Globus pallidus (tissue), 1 donor: Measurements from ENCODE around the gene AUTS2.
A peak's percentile ranks its signal among the peaks of the same experiment; 100 is the strongest.

Experiments used
- DNase-seq: peaks from one replicate; pipeline ENCODE4 v3.0.0-alpha.2; 2015; ENCODE audit warnings: low spot score

The AUTS2 gene

DNA sequence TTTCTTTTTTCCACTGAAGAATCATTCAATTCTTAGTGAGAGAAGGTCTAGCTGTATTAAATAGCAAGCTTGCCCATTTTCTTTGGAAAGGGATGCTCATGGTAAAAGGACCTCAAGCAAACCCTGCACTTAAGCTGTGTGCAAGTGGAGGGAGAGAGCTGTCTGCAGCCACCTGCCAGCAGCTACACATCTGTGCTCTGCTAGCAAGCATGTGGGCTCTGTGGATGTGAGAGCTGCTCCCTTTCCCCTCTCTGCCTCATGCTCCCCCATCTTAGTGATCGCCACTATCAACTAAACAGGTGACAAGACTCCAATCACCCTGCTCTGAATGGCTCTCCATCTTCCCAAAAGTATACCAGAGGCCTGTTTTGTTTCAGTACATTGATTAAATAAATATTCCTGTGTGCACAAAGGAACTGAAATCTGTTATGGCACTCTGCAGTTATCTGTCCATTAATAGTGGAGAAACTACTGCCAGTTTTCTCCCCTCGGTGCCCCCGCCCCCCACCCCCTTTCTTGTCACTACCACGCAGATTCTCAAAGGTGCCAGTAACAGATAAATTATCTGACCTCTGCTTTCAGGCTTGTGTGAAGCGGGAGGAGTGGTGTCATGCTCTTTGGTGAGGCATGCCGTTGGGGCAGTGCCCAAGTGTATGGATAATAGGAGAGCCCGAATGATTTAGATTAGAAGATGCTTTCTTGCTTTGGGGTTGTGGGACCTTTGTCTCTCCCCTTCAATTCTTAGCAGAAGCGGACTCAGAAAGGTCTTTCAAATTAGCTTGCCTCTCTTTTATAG is 26.4 kb downstream of the AUTS2 start:
- no peak for DNase-seq

GRCh38 chr7:69625238-69625637 is 27.0 kb downstream of the AUTS2 start:
- no peak for DNase-seq

GRCh38 chr7:69625798-69626197 is 27.5 kb downstream of the AUTS2 start:
- DNase-seq, result no peak

DNA sequence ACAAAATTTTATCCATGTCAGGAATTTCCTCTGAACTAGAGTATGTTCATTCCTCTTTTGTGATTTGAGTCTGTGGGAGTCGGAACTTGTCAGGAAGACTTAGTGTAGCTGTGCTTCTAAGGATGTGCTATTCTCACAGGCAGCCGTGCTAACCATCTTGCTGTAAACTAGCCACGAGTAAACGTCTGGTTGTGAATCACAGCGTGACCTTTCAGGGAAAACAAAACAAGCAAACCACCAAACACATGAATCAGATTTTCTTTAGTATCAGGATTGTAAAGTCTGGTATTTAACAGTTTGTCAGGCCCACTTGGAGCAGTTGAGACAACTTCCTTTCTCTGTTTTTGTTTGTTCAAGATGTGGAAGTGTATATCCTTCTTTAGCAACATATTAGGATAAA is 32.0 kb downstream of the AUTS2 start:
- no peak for DNase-seq

DNA sequence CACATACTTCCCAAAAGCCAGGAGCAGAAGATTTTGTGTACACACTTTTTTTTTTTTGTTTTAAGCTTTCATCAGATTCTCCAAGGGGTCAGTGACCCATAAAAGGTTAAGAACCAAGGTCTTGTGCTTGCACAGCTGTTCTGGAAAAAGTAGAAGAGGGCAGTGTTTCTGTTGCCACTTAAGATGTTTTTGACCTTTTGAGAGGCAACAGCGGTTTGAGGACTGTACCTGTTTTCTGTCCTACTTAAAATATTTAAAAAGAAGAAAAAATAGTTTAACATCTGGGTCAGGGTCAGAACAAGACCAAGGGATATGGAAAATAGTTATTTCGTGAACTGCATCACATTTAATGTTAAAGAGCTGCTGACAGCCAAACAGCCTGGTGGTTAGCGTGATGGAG is 32.9 kb downstream of the AUTS2 start:
- DNase-seq, result no peak

GRCh38 chr7:69632280-69632679 is 34.0 kb downstream of the AUTS2 start:
- no peak for DNase-seq

DNA sequence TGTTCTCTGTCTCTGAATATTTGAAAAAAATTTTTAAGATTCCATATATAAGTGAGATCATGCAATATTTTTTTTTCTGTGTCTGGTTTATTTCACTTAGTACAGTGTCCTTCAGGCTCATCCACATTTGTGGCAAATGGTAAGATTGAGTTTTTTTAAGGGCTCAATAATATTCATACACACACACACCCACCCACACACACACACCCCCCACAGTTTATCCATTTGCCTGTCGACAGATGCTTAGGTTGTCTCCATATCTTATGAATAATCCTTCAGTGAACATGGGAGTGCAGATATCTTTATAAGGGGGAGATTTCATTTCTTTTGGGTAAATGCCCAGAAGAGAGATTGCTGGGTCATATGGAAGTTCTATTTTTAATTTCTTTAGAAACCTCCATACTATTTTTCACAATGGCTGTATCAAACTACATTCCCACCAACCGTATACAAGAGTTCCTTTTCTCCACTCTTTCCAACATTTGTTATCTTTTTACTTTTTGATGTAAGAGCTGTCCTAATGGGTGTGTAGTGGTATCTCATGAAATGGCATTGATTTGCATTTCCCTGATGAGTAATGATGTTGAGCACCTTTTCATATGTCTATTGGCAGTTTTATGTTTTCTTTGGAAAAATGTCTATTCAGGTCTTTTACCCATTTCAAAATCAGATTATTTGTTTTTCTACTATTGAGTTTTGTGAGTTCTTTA is 35.0 kb downstream of the AUTS2 start:
- no peak for DNase-seq

DNA sequence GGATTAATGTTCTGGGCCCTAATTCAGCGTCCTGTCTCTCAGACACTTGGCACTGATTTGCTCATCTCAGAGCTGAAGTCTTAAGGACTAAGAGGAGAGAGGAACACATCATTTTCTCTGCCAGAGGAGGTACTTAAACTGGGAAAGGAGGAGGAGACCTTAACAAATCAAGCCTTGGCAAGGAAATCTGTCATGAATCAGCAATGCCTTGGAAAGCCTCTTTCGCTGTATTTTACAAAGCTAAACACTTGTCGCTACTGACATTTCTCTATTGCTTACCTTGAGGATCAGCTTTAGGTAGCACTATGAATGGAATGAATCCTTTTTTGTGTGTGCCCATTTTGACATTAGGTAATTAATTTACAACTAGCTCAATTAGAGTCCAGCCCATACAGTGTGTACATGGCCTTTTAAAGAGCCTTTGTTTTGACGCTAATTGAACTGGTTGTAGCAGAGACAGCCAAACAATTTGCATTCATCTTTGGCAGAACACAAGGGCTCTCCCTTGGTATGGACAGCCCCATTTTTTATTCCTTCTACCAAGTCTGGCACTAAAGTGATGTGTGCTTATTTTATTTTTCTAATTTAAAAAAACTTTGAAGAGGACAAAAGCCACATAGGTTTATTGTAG is 37.4 kb downstream of the AUTS2 start:
- peak; percentile 66 for DNase-seq

DNA sequence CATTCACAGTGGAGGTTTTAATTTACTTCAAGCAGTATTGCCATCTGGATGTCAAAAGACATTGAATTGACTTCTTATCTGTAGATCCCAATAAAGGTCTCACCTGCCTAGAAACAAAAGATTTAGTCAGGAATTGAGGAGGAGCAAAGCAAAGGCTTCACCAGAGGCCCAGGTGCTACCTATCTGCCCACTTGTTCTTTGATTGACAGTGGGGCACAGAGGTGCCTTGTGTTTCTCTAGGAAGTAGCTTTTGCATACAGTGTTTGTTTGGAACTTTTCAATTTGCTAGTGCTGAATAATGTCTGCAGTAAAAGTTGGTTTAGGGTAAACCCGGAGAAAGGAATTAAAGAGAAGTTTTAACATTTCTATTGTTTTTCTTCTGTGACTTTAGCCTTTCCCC is 40.4 kb downstream of the AUTS2 start:
- DNase-seq, result no peak

- no peak for DNase-seq
These were observed 41.9 kb downstream of the AUTS2 start for GRCh38 chr7:69640216-69640615.

DNA sequence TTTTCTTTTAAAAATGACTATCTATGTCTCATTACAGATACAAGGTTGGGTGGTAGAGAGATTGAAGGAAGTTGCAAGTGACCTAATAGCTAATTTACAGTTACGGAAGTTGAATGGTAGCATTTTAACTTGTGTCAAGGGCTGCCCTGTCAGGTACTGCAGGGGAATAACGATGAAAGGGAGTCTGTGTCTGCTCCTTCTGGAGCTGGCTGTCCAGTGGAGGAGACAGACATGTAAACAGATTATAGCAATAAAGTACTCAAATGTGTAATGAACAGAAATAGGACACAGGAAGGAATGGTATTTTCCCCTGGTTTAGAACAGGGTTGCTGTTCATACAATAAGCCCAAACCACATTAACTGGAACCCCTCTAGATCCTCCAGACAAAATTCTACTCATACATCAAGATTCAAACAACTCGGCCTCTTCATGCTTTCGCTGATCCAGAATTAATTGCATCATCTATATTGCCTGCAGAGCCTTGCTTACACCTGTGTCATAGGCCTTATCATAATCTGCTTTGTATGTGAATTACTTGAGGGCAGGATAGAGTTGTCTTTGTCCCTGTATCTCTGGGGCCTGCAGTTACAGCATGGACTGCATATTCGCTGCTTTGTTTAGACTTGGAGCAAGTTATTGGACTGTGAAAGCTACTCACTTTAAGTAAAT is 42.8 kb downstream of the AUTS2 start:
- no peak for DNase-seq

DNA sequence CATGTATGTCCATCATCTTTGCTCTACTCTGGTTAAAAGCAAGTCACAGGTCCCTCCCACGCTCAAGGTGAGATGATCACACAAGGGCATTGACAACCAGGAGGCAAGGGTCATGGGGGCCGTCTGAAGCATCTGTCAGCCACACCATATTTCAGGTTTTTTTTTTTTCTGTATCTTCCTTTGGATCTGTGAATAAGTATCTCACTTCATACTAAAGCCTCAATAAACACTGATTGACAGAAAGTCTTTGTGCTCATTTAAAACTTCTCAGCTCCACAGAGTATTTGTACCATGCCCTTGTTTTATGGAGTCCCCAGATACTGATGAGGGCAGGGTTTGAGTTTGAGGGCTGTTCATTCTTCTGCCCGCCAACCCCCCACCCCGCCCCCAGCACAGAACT is 45.0 kb downstream of the AUTS2 start:
- DNase-seq, result no peak

DNA sequence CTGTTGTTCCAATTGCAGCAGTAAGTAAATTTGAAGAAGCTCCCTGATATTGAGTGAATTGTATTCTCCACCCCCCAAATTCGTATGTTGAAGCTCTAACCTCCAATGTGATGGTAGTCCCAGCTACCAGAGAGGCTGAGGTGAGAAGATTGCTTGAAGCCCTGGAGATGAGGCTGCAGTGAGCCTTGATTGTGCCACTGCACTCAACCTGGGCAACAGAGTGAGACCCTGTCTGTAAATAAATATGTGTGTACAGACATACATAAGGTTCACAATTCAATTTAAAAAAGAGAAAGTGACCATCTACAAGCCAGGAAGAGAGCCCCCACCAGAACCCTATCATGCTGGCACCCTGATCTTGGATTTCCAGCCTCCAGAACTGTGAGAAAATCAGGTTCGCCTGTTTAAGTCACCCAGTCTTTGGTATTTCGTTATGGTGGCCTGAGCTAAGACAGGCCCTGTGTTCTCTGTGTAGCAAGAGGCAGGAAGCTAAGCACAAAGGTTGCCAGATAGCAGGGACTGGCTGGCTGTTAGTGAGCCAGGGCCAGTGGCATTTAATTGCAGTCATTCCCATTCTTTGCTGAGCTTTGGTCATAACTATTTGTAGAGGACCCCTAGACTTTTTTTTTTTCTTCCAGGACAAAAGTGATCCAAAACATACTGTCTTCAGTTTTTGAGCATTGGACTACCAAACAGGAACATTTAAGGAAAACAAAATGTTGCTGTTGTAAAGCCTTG is 45.6 kb downstream of the AUTS2 start:
- no peak for DNase-seq

GRCh38 chr7:69645683-69646082 is 47.4 kb downstream of the AUTS2 start:
- DNase-seq, result no peak

DNA sequence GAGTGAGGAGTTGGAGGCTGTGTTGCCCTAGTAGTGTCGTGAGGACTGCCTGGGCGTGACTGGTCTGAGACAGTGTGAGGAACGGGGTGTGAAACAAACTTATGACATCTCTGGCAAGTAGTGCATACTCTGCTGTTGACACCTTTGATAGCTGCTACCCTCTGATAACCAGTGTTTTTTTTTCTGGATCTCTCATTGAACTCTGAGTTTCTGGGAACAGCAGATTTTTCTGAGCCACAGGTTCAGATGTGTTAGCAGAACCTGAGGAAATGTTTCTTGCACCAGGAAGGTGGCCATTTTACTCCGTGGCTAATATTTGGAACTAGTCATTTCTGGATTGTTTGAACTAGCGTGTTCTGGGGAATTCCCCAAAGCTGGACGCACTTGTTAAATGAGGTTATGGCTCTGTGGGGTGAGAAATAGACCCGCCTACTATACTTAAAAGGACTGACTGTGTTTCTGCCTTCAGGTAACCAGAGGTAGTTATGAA is 52.9 kb downstream of the AUTS2 start:
- no peak for DNase-seq

DNA sequence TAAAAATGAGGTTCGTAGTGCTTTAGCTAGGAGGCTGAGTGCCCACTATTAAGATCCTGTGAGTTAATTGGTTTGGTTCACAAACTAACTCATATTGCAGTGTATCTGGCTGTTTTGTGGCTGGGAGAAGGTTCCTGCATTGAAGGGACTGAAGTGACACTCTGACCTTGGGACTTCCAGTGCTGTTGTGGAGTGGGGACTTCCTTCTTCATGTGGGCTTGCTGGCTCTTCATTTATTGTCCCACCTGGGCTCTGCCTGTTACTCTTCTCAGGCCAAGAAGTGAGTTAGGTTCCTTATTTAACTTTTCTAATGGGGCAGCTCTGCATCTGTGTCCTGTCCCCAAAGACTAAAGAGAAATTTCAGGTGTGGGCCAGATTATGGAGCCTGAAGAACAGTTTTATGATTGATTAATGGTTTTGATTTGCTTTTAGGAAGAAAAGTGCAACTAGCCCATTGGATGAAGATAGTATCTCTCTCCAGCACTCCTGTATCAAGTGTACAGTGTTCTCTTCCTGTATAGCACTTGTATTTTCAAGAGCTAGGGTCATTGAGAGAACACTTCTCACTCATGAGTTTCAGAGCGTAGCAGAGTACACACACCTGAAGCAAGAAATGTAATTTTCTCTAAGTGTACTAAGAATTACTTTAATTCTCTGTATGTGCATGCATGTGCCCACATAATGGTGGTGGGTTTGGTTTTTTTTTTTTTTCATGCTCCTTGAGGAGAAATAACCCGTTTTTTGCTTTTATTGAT is 54.8 kb downstream of the AUTS2 start:
- DNase-seq, result no peak

DNA sequence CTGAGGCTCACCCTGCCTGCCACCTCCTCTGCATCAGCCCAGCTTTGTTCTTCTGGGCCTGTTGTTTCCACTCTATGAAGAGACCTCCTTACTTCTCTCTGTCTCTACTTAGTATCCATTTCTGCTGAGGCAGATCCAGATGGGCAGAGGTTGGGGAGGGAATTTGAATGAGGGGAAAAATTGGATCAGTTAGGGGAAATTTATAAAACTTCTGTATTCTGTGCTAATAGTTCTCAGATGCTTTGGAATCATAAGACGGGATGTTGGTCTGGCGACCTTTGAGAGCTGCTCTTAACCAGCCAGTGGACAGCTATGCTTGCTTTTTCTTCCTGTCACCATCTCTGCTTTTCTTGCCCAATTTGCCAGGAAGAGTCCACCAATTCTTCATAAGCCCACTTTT is 55.5 kb downstream of the AUTS2 start:
- DNase-seq, result no peak

GRCh38 chr7:69654381-69654780 is 56.1 kb downstream of the AUTS2 start:
- no peak for DNase-seq

GRCh38 chr7:69654849-69655707 is 56.8 kb downstream of the AUTS2 start:
- no peak for DNase-seq

DNA sequence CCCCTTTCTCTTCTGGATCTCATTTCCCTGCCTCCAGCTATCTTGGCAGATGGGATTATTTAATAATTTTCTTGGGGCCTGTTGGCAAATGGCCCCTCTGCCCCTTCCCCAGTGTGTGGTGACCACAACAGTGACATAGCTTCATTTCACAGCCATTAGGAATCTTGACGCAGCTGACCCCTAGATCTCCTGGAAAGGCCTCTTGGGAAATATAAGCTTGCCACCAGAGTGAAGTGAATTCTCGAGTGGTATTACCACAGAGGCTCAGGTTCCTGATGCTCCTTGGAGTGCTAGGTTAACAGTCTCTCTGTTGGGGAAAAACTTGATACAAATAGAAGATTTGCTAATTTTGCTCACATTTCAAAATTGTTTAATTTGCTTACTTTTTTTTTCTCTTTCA is 57.8 kb downstream of the AUTS2 start:
- DNase-seq, result no peak
